Gastrocnemius medialis (tissue), 4 donors: ENCODE data around the gene PRDM16. TPM values are rescaled to one million over a fixed set of nuclear protein-coding genes. Genes with fewer than 3 reads are reported as not detected.

Source experiments
- ATAC-seq, 2 donors: fragments of 150-250 bp; one replicate each; pipeline ENCODE4 v1.9.1; 2016
- DNase-seq, 2 donors: peaks; one replicate each; pipeline ENCODE4 v3.0.0-alpha.2; 2019
- H3K27ac ChIP-seq, 4 donors: fragments of 200-600 bp; sonication (generic); 1 replicate in 1 of 4; 2 replicates in 3 of 4; pipeline ENCODE4 v1.5.1; 2016 to 2018; ENCODE audit warnings: mild to moderate bottlenecking in 2 of 4, moderate library complexity in 1 of 4
- H3K27me3 ChIP-seq, 3 donors: fragments of 200-600 bp; sonication (generic) in 2 of 3; 1 replicate in 1 of 3; 2 replicates in 2 of 3; pipeline versions ENCODE4 v1.5.1 to v1.6.0; 2016 to 2019; ENCODE audit warnings: mild to moderate bottlenecking in 1 of 3, moderate library complexity in 1 of 3
- H3K36me3 ChIP-seq, 2 donors: fragments of 200-600 bp; sonication (generic) in 1 of 2; one replicate each; pipeline ENCODE4 v1.5.1; 2017 to 2018
- H3K4me1 ChIP-seq, 2 donors: fragments of 200-600 bp; sonication (generic) in 1 of 2; one replicate each; pipeline ENCODE4 v1.5.1; 2016 to 2017; ENCODE audit warnings: mild to moderate bottlenecking in 2 of 2
- H3K4me3 ChIP-seq, 4 donors: fragments of 200-600 bp; sonication (generic) in 3 of 4; 1 replicate in 1 of 4; 2 replicates in 3 of 4; pipeline ENCODE4 v1.5.1; 2016 to 2019; ENCODE audit warnings: mild to moderate bottlenecking in 2 of 4
- H3K9me3 ChIP-seq, 3 donors: fragments of 200-600 bp; sonication (generic) in 2 of 3; 1 replicate in 1 of 3; 2 replicates in 2 of 3; pipeline ENCODE4 v1.5.1; 2016 to 2019
- POLR2A ChIP-seq, 2 donors: fragments of 450-650 bp; IDR thresholded peaks; one replicate each; pipeline ENCODE4 v1.6.1; 2017; ENCODE audit warnings: antibody characterized with exemption in 2 of 2, mild to moderate bottlenecking in 2 of 2, moderate library complexity in 2 of 2
- in situ Hi-C, 4 donors: fragments of 200-750 bp; cut with MboI; loops; one replicate each; pipeline versions ENCODE4 v1.15.0 to v1.8.0; 2017; ENCODE audit warnings: low sequenced_read_pairs in 4 of 4
- intact Hi-C: fragments of 100-400 bp; cut with DNase I; formaldehyde crosslinking; loops from one replicate; pipeline ENCODE4 v1.15.1; 2023; ENCODE audit warnings: low total_unique reads
- total RNA-seq, 4 donors: library from RNA; depleted of rRNA; stranded (reverse); fragments of >200 nt; gene quantifications; one replicate each; pipeline versions ENCODE4 v1.1.0 to v1.2.3, GENCODE V29; 2016
- TF ChIP-seq, protein P1 (sequence below), 5 experiments: fragments of 450-650 bp in 3 of 5; fragments of 200-600 bp in 2 of 5; sonication (generic) in 2 of 5; IDR thresholded peaks in 4 of 5; conservative IDR thresholded peaks in 1 of 5; 1 replicate in 4 of 5; 2 replicates in 1 of 5; pipeline ENCODE4 v1.5.1; 2016 to 2019; ENCODE audit warnings: antibody characterized with exemption in 5 of 5, mild to moderate bottlenecking in 3 of 5, moderate library complexity in 3 of 5

PRDM16 gene
- total RNA-seq, 4 donors from 2014 or later, result 0.03 to 0.19 (median 0.17) TPM

DNA sequence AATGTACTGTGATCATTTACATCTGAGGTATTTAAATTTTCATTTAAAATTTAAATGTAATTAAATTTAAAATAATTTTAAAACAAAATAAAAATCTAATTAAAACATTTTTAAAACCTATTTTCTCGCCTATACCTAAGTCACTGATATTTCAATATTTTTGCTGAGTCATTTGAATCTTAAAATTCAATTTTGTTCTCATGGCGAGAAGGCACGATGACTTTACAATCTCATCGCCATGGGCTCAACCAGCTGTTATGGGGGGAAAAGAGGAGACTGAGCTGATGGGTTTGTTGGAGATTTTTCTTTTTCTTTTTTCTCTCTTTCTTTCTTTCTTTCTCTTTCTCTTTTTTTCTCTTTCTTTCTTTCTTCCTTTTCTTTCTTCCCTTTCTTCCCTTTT is 89.3 kb downstream of the PRDM16 start:
- TF ChIP-seq POLR2A (IDR thresholded peaks at IDR 0.05), result no peak
- TF ChIP-seq, protein P1, sequence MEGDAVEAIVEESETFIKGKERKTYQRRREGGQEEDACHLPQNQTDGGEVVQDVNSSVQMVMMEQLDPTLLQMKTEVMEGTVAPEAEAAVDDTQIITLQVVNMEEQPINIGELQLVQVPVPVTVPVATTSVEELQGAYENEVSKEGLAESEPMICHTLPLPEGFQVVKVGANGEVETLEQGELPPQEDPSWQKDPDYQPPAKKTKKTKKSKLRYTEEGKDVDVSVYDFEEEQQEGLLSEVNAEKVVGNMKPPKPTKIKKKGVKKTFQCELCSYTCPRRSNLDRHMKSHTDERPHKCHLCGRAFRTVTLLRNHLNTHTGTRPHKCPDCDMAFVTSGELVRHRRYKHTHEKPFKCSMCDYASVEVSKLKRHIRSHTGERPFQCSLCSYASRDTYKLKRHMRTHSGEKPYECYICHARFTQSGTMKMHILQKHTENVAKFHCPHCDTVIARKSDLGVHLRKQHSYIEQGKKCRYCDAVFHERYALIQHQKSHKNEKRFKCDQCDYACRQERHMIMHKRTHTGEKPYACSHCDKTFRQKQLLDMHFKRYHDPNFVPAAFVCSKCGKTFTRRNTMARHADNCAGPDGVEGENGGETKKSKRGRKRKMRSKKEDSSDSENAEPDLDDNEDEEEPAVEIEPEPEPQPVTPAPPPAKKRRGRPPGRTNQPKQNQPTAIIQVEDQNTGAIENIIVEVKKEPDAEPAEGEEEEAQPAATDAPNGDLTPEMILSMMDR (IDR thresholded peaks at IDR 0.05 in 4 of 5, conservative IDR thresholded peaks at IDR 0.05 in 1 of 5), result no peak
- H3K4me3 ChIP-seq, result no peak overlapping the region
- no peaks in the 10 kb centered on the region for H3K36me3 ChIP-seq
- intact Hi-C loops (no loop called here), in situ Hi-C loops (no loop called here)
- no peaks in the 10 kb centered on the region for H3K4me1 ChIP-seq
- H3K27ac ChIP-seq, result no peak overlapping the region
- no peaks in the 10 kb centered on the region for H3K9me3 ChIP-seq
- ATAC-seq (no peak), DNase-seq (no peak)
- H3K27me3 ChIP-seq, result peaks cover 18 to 29% (median 22%) of the 10 kb centered on the region in 3 donors

DNA sequence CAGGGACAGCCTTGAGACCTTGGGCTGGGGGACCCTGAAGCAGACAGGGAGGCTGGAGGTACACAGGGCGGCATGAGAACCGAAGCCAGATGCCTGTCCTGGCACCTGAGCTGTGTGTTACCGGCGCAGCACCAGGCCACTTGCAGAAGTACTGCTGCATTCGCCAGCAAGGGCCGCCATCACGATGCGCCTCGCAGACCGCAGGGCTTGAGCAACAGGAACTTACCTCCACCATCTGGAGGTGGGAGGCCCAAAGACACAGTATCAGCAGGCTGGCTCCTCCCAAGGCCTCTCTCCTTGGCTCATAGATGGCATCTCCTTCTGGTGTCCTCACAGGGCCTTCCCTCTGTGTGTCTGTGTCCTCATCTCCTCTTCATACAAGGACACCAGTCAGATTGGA is 90.1 kb downstream of the PRDM16 start:
- intact Hi-C loops, result no loop called here
- H3K9me3 ChIP-seq, result no peaks in the 10 kb centered on the region
- in situ Hi-C loops, result no loop called here
- DNase-seq (no peak), ATAC-seq (no peak)
- H3K27ac ChIP-seq, result no peak overlapping the region
- H3K27me3 ChIP-seq, result peaks cover 15 to 27% (median 21%) of the 10 kb centered on the region in 3 donors
- H3K4me3 ChIP-seq, result no peak overlapping the region
- TF ChIP-seq, protein P1 (IDR thresholded peaks at IDR 0.05 in 4 of 5, conservative IDR thresholded peaks at IDR 0.05 in 1 of 5), result no peak
- TF ChIP-seq POLR2A (IDR thresholded peaks at IDR 0.05), result no peak
- H3K4me1 ChIP-seq, result no peaks in the 10 kb centered on the region
- H3K36me3 ChIP-seq, result no peaks in the 10 kb centered on the region

DNA sequence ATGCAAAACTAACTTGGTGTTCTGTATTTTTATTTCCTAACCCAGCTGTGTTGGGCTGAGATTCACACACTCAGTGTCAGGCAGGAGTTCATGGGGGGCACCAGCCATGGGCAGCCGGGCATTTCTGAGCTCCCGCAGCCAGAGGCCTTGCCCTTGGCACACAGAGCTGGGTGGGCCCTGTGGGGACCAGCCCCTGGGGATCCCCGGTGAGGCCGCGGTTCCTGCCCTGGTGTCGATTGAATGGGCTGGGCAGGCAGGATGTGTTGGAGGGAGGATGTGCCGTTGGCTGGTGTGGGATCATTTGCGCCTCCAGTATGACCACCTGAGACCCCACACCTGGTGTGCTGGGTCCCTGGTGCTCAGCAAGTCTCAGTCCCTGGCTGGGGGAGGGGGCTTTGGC is 91.0 kb downstream of the PRDM16 start:
- Histone ChIP-seq H3K4me3 (no peak overlapping the region), H3K9me3 (no peaks in the 10 kb centered on the region), H3K27ac (no peak overlapping the region), H3K36me3 (no peaks in the 10 kb centered on the region), H3K27me3 (peaks cover 7 to 19% (median 14%) of the 10 kb centered on the region in 3 donors), H3K4me1 (no peaks in the 10 kb centered on the region)
- TF ChIP-seq, protein P1 (IDR thresholded peaks at IDR 0.05 in 4 of 5, conservative IDR thresholded peaks at IDR 0.05 in 1 of 5), result no peak
- no peak for TF ChIP-seq POLR2A (IDR thresholded peaks at IDR 0.05)
- ATAC-seq (no peak), DNase-seq (no peak)
- intact Hi-C loops, result no loop called here
- in situ Hi-C loops, result no loop called here

DNA sequence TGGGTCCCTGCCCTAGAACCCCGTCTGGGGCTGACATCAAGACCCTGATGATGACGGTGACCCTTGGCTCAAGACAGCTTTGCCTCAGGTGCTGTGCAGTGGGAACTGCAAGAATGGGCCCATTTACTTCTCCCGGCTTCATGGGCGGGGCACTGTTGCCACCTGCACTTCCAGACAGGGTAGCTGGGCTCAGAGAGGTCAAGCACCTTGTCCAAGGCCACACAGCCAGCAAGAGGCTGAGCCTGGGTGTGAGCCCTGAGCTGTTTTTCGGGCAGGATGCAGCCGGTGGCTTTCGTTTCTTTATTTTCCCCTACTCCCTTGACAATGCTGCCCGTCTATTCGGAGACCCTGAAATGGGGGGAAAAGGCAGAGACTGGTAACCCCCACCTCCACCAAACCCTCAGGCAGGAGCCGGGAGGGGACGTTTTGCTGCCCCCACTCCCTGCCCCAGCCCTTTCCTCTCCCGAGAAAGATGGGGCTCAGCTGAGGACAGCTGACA is 91.7 kb downstream of the PRDM16 start:
- Histone ChIP-seq H3K36me3 (no peaks in the 10 kb centered on the region), H3K27me3 (peaks cover 0 to 12% (median 7%) of the 10 kb centered on the region in 3 donors), H3K27ac (no peak overlapping the region), H3K9me3 (no peaks in the 10 kb centered on the region), H3K4me3 (no peak overlapping the region), H3K4me1 (no peaks in the 10 kb centered on the region)
- no peak for ATAC-seq
- intact Hi-C loops (no loop called here), in situ Hi-C loops (no loop called here)
- DNase-seq, result no peak
- TF ChIP-seq POLR2A (IDR thresholded peaks at IDR 0.05), result no peak
- TF ChIP-seq, protein P1 (IDR thresholded peaks at IDR 0.05 in 4 of 5, conservative IDR thresholded peaks at IDR 0.05 in 1 of 5), result no peak
